Measurements from ENCODE around the gene CES3.
"Not testable (repeated sequence)": the region's sequence is repeated elsewhere in the genome, so short reads cannot be mapped to it uniquely, and the experiment has no call there.

Gene CES3

GRCh38 chr16:66935314-66936011 lies 25.6 kb upstream of the CES3 start, which contains the start of gene CES2:
TSS of gene CES2 (plus strand) at chr16:66935516. CDS start at chr16:66935636, 120 bp downstream.
- H3K36me3 ChIP-seq, result peaks cover 62% of the 10 kb centered on the region
- peaks cover 70% of the 10 kb centered on the region for H4K20me1 ChIP-seq
- peak within 1 kb of the TSS; percentile 97 for H3K27ac ChIP-seq
- no peak for TF ChIP-seq Cebpa-rat (IDR thresholded peaks at IDR 0.05)
- H3K4me1 ChIP-seq, result peaks cover 49% of the 10 kb centered on the region
- H3K9ac ChIP-seq, result peak within 1 kb of the TSS; percentile 97
- H3K27me3 ChIP-seq, result no peaks in the 10 kb centered on the region
- peak within 1 kb of the TSS; percentile 99 for H3K4me3 ChIP-seq
- peak within 1 kb of the TSS; percentile 99 for H3K4me2 ChIP-seq
- H3K9me3 ChIP-seq, result no peaks in the 10 kb centered on the region

DNA sequence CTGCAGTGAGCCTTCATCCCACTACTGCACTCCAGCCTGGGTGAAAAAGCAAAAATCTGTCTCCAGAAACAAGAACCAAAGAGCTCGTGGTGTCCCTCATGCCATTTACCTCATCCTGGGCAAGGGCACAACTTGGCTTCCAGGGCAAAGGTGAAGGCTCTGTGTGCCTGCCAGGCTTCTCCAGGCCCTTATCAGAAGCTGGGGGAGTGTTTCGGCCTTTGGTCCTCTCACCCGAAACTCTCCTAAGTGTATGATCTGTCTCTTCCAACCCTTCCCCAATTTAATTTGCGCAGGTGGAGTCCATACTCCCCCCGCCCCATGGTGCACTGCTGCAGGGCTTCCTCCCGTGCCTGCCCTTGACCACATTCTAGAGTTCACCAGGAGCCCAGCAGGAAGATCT lies 24.6 kb upstream of the CES3 start:
- Histone ChIP-seq H3K36me3 (peaks cover 67% of the 10 kb centered on the region), H3K27ac (no peak overlapping the region), H4K20me1 (peaks cover 74% of the 10 kb centered on the region), H3K4me2 (peak overlapping the region; percentile 99), H3K9me3 (no peaks in the 10 kb centered on the region), H3K4me1 (peaks cover 49% of the 10 kb centered on the region), H3K4me3 (peak overlapping the region; percentile 99; the same call in 1 of the 2 replicates), H3K9ac (0 out of 2 replicates have a peak overlapping the region, but pooled peaks have one; percentile 10), H3K27me3 (no peaks in the 10 kb centered on the region)
- TF ChIP-seq Cebpa-rat (IDR thresholded peaks at IDR 0.05), result no peak

DNA sequence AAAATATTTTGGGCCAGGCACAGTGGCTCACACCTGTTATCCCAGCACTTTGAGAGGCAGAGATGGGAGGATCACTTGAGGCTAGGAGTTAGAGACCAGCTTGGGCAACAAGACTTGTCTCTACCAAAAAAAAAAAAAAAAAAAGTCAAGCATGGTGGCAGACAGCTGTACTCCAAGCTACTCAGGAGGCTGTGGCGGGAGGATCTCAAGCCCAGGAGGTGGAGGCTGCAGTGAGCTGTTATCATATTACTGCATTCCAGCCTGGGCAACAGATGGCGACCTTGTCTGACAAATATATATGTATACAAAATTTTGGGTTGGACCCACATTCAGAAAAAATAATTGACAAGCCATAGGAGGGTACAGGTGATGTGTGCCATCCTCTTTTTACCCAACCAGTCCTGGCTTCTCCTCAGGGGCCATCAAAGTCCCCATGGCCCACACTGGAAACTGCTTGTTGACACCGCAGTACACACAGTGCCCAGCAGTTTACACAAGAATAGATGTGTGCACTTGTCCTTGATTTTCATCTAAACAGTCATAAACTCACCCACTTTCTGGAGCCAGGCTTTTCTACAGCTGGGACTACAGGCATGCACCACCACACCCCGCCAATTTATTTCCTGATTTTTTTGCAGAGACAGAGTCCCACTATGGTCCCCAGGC lies 24.0 kb upstream of the CES3 start:
- Histone ChIP-seq H3K4me3 (no peak overlapping the region), H4K20me1 (peaks cover 72% of the 10 kb centered on the region), H3K9me3 (no peaks in the 10 kb centered on the region), H3K27me3 (no peaks in the 10 kb centered on the region), H3K4me1 (peaks cover 48% of the 10 kb centered on the region), H3K27ac (no peak overlapping the region), H3K9ac (0 out of 2 replicates have a peak overlapping the region, but pooled peaks have one; percentile 10), H3K4me2 (peak overlapping the region; percentile 99), H3K36me3 (peaks cover 67% of the 10 kb centered on the region)
- no peak for TF ChIP-seq Cebpa-rat (IDR thresholded peaks at IDR 0.05)

GRCh38 chr16:66937725-66938337 lies 23.2 kb upstream of the CES3 start:
- no peak for TF ChIP-seq Cebpa-rat (IDR thresholded peaks at IDR 0.05)
- peaks cover 67% of the 10 kb centered on the region for H3K36me3 ChIP-seq
- no peak overlapping the region for H3K9ac ChIP-seq
- no peaks in the 10 kb centered on the region for H3K27me3 ChIP-seq
- no peak overlapping the region for H3K27ac ChIP-seq
- no peak overlapping the region for H3K4me2 ChIP-seq
- H3K9me3 ChIP-seq, result no peaks in the 10 kb centered on the region
- peaks cover 40% of the 10 kb centered on the region for H3K4me1 ChIP-seq
- peaks cover 64% of the 10 kb centered on the region for H4K20me1 ChIP-seq
- no peak overlapping the region for H3K4me3 ChIP-seq

- Histone ChIP-seq H3K9me3 (no peaks in the 10 kb centered on the region), H4K20me1 (peaks cover 58% of the 10 kb centered on the region), H3K27me3 (no peaks in the 10 kb centered on the region), H3K36me3 (peaks cover 81% of the 10 kb centered on the region), H3K4me2 (no peak overlapping the region), H3K27ac (no peak overlapping the region), H3K4me1 (peaks cover 31% of the 10 kb centered on the region), H3K9ac (no peak overlapping the region), H3K4me3 (no peak overlapping the region)
- no peak for TF ChIP-seq Cebpa-rat (IDR thresholded peaks at IDR 0.05)
These were observed 21.7 kb upstream of the CES3 start for GRCh38 chr16:66939366-66939765.

DNA sequence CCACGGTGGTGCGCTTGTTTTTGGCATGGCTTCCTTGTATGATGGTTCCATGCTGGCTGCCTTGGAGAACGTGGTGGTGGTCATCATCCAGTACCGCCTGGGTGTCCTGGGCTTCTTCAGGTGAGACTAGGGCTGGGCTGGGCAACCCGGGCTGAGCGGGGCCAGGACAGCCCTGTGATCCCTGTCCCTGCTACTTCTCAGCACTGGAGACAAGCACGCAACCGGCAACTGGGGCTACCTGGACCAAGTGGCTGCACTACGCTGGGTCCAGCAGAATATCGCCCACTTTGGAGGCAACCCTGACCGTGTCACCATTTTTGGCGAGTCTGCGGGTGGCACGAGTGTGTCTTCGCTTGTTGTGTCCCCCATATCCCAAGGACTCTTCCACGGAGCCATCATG lies 20.8 kb upstream of the CES3 start:
- Histone ChIP-seq H3K9ac (no peak overlapping the region), H3K27ac (no peak overlapping the region), H3K36me3 (peaks cover 81% of the 10 kb centered on the region), H4K20me1 (peaks cover 57% of the 10 kb centered on the region), H3K27me3 (no peaks in the 10 kb centered on the region), H3K9me3 (no peaks in the 10 kb centered on the region), H3K4me3 (no peak overlapping the region), H3K4me1 (peaks cover 28% of the 10 kb centered on the region), H3K4me2 (no peak overlapping the region)
- TF ChIP-seq Cebpa-rat (IDR thresholded peaks at IDR 0.05), result no peak

DNA sequence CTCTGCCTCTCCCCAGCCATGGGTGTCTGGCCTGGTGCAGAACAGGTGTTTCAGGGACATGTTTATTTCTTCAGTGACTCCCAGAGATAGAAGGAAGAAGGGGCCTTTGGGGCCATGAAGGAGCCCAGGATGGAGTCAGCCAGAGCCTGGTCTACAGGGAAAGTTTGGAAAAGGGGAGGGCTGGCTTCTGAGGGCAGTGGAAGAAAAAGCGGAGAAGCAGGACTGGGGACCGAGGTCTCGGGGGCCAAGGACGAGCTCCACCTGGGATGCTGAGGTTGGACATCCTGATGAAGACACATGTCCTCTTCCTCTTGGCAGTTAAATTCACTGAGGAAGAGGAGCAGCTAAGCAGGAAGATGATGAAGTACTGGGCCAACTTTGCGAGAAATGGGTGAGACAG lies 18.1 kb upstream of the CES3 start:
- H3K36me3 ChIP-seq, result peaks cover 62% of the 10 kb centered on the region
- peaks cover 7% of the 10 kb centered on the region for H3K4me1 ChIP-seq
- TF ChIP-seq Cebpa-rat (IDR thresholded peaks at IDR 0.05), result no peak
- no peak overlapping the region for H3K9ac ChIP-seq
- H3K9me3 ChIP-seq, result no peaks in the 10 kb centered on the region
- peaks cover 12% of the 10 kb centered on the region for H3K27me3 ChIP-seq
- no peak overlapping the region for H3K4me3 ChIP-seq
- H3K27ac ChIP-seq, result no peak overlapping the region
- H4K20me1 ChIP-seq, result peaks cover 35% of the 10 kb centered on the region
- H3K4me2 ChIP-seq, result no peak overlapping the region

GRCh38 chr16:66943426-66944053 lies 17.5 kb upstream of the CES3 start:
- H3K4me2 ChIP-seq, result no peak overlapping the region
- peaks cover 34% of the 10 kb centered on the region for H4K20me1 ChIP-seq
- no peak for TF ChIP-seq Cebpa-rat (IDR thresholded peaks at IDR 0.05)
- peaks cover 12% of the 10 kb centered on the region for H3K4me1 ChIP-seq
- H3K27ac ChIP-seq, result no peak overlapping the region
- peaks cover 18% of the 10 kb centered on the region for H3K27me3 ChIP-seq
- H3K4me3 ChIP-seq, result no peak overlapping the region
- no peaks in the 10 kb centered on the region for H3K9me3 ChIP-seq
- H3K36me3 ChIP-seq, result peaks cover 56% of the 10 kb centered on the region
- H3K9ac ChIP-seq, result no peak overlapping the region

- H3K27me3 ChIP-seq, result peaks cover 23% of the 10 kb centered on the region
- H3K4me3 ChIP-seq, result no peak overlapping the region
- H4K20me1 ChIP-seq, result peaks cover 34% of the 10 kb centered on the region
- no peak overlapping the region for H3K27ac ChIP-seq
- H3K9ac ChIP-seq, result no peak overlapping the region
- H3K4me2 ChIP-seq, result no peak overlapping the region
- peaks cover 17% of the 10 kb centered on the region for H3K4me1 ChIP-seq
- peaks cover 51% of the 10 kb centered on the region for H3K36me3 ChIP-seq
- TF ChIP-seq Cebpa-rat (IDR thresholded peaks at IDR 0.05), result no peak
- H3K9me3 ChIP-seq, result no peaks in the 10 kb centered on the region
These were observed 17.0 kb upstream of the CES3 start for GRCh38 chr16:66944054-66944441.

GRCh38 chr16:66944971-66945370 lies 16.1 kb upstream of the CES3 start:
- not testable (repeated sequence) for H3K9me3 ChIP-seq, H3K9ac ChIP-seq, H3K27ac ChIP-seq, H3K4me3 ChIP-seq, H3K4me2 ChIP-seq
- H4K20me1 ChIP-seq, result peaks cover 28% of the 10 kb centered on the region
- peaks cover 42% of the 10 kb centered on the region for H3K36me3 ChIP-seq
- H3K27me3 ChIP-seq, result peaks cover 32% of the 10 kb centered on the region
- peaks cover 18% of the 10 kb centered on the region for H3K4me1 ChIP-seq
